T-cell (primary cell): ENCODE results near the gene FAM236D. TPM values are rescaled to one million over a fixed set of nuclear protein-coding genes. Genes with fewer than 3 reads are reported as not detected.
"Not testable (repeated sequence)": the region's sequence is repeated elsewhere in the genome, so short reads cannot be mapped to it uniquely, and the experiment has no call there.

Experiments
- ATAC-seq, 4 experiments: fragments of 200-7000 bp in 3 of 4; fragments of 150-1000 bp in 1 of 4; cut with Tn5 transposase; replicated peaks in 1 of 4; 1 replicate in 3 of 4; 2 replicates in 1 of 4; pipeline ENCODE4 v1.10.0; 2021; ENCODE audit warnings: moderate library complexity in 3 of 4, mild to moderate bottlenecking in 2 of 4, moderate number of reproducible peaks in 1 of 4
- CTCF ChIA-PET, 2 donors: fragments of 300-600 bp; sonication (Branson Sonifier 250); formaldehyde crosslinking; loops; one replicate each; lab custom pipeline; 2022; ENCODE audit warnings: antibody characterized with exemption in 2 of 2; lab: Charles Lee
- POLR2A ChIA-PET, 2 donors: fragments of 300-600 bp; sonication (Branson Sonifier 250); formaldehyde crosslinking; loops; one replicate each; lab custom pipeline; 2022; ENCODE audit warnings: antibody characterized with exemption in 2 of 2; lab: Charles Lee
- DNase-seq, 35 experiments: peaks; one replicate each; pipeline versions ENCODE4 v3.0.0 to v3.0.0-alpha.2; 2013 to 2023
- H3K27ac ChIP-seq: one replicate; pipeline ENCODE4 v1.5.1; 2013; ENCODE audit warnings: low read length
- H3K27me3 ChIP-seq, 2 experiments: replicated peaks in 1 of 2; 1 replicate in 1 of 2; 2 replicates in 1 of 2; pipeline versions ENCODE4 v1.6.1 to v1.7.0; 2013; ENCODE audit warnings: low read length in 1 of 2, mixed read lengths in 1 of 2; ENCODE audit not compliant: control insufficient read depth in 2 of 2, insufficient read depth in 2 of 2; ENCODE audit errors: extremely low read depth in 1 of 2
- H3K36me3 ChIP-seq, 2 donors: 1 replicate in 1 of 2; 2 replicates in 1 of 2; pipeline versions ENCODE4 v1.6.1 to v1.7.0; 2013; ENCODE audit warnings: low read length in 1 of 2; ENCODE audit not compliant: control insufficient read depth in 2 of 2, insufficient read depth in 1 of 2; ENCODE audit errors: extremely low read depth in 1 of 2
- H3K4me1 ChIP-seq, 2 experiments: 1 replicate in 1 of 2; 2 replicates in 1 of 2; pipeline versions ENCODE4 v1.6.1 to v1.7.0; 2013; ENCODE audit warnings: low read length in 2 of 2, mixed read lengths in 1 of 2; ENCODE audit not compliant: insufficient read depth in 2 of 2, control insufficient read depth in 1 of 2; ENCODE audit errors: extremely low read depth in 1 of 2
- H3K4me3 ChIP-seq, 2 donors: 1 replicate in 1 of 2; 2 replicates in 1 of 2; pipeline versions ENCODE4 v1.5.1 to v1.7.0; 2013; ENCODE audit warnings: mild to moderate bottlenecking in 2 of 2, low read length in 1 of 2, moderate library complexity in 1 of 2; ENCODE audit not compliant: control insufficient read depth in 1 of 2; ENCODE audit errors: extremely low read depth in 1 of 2
- H3K9me3 ChIP-seq: 2 replicates; pipeline ENCODE4 v1.7.0; 2013
- H3K27ac Mint-ChIP-seq, 2 donors: one replicate each; pipeline ENCODE4 v1.8.0; 2020 to 2021; ENCODE audit warnings: mild to moderate bottlenecking in 2 of 2, mixed read lengths in 2 of 2
- H3K27me3 Mint-ChIP-seq, 2 donors: one replicate each; pipeline ENCODE4 v1.8.0; 2021 to 2022; ENCODE audit warnings: mixed read lengths in 2 of 2
- H3K36me3 Mint-ChIP-seq: one replicate; pipeline ENCODE4 v1.8.0; 2021; ENCODE audit warnings: mixed read lengths
- H3K4me1 Mint-ChIP-seq, 3 donors: one replicate each; pipeline ENCODE4 v1.8.0; 2020 to 2022; ENCODE audit warnings: mixed read lengths in 3 of 3, mild to moderate bottlenecking in 1 of 3
- H3K4me3 Mint-ChIP-seq, 3 donors: one replicate each; pipeline ENCODE4 v1.8.0; 2020 to 2022; ENCODE audit warnings: mild to moderate bottlenecking in 3 of 3, mixed read lengths in 3 of 3, moderate library complexity in 3 of 3
- H3K9me3 Mint-ChIP-seq, 3 donors: one replicate each; pipeline ENCODE4 v1.8.0; 2020 to 2022; ENCODE audit warnings: mixed read lengths in 3 of 3
- WGBS: methylation state at CpG from one replicate; pipeline ENCODE4 v1.1.5; 2013; ENCODE audit warnings: missing lambda C conversion rate; ENCODE audit not compliant: insufficient coverage; 5-methylcytosine and 5-hydroxymethylcytosine counted together
- total RNA-seq, 35 experiments: library from RNA in 6 of 35; stranded (reverse) in 6 of 35; fragments of 120-200 nt in 1 of 35; gene quantifications; one replicate each; pipeline versions ENCODE4 v1.2.1 to v1.2.4 and lab custom pipeline; 2013 to 2026

The FAM236D gene
- total RNA-seq, 5 donors from 2014 or later (not counting 1 experiment from before 2014, with no cell fraction given): not detected

- DNase-seq, POLR2A ChIA-PET, H3K27me3 Mint-ChIP-seq, H3K27ac Mint-ChIP-seq, ATAC-seq, H3K36me3 ChIP-seq, H3K36me3 Mint-ChIP-seq, H3K4me3 ChIP-seq, H3K4me1 ChIP-seq, H3K27me3 ChIP-seq, H3K4me3 Mint-ChIP-seq, H3K9me3 ChIP-seq, H3K9me3 Mint-ChIP-seq, H3K4me1 Mint-ChIP-seq, CTCF ChIA-PET, H3K27ac ChIP-seq: not testable (repeated sequence)
- WGBS: no CpG with 5 or more reads among the region's 15 CpGs
Measured at GRCh38 chrX:72782560-72782959, 25.4 kb downstream of the FAM236D start, which contains the start of gene FAM236B. Gene FAM236B (minus strand): TSS chrX:72782660. CDS start chrX:72782560, 100 bp downstream.

- H3K27ac Mint-ChIP-seq, ATAC-seq, H3K4me3 Mint-ChIP-seq, H3K36me3 Mint-ChIP-seq, H3K27ac ChIP-seq, H3K36me3 ChIP-seq, H3K27me3 Mint-ChIP-seq, H3K4me1 Mint-ChIP-seq, DNase-seq, H3K9me3 Mint-ChIP-seq, CTCF ChIA-PET, POLR2A ChIA-PET, H3K9me3 ChIP-seq, H3K4me3 ChIP-seq, H3K27me3 ChIP-seq, H3K4me1 ChIP-seq: not testable (repeated sequence)
- no CpG with 5 or more reads among the region's 6 CpGs for whole genome bisulfite sequencing
Measured at GRCh38 chrX:72778146-72778545, 29.9 kb downstream of the FAM236D start.

GRCh38 chrX:72777467-72777790 lies 30.6 kb downstream of the FAM236D start:
- peak; percentile 81 to 84 (median 82) for ATAC-seq
- H3K36me3 Mint-ChIP-seq, H3K4me1 ChIP-seq, H3K27ac ChIP-seq, H3K4me1 Mint-ChIP-seq, H3K9me3 ChIP-seq, POLR2A ChIA-PET, H3K9me3 Mint-ChIP-seq, CTCF ChIA-PET, H3K27me3 ChIP-seq, DNase-seq, H3K4me3 ChIP-seq, H3K27me3 Mint-ChIP-seq, H3K36me3 ChIP-seq, H3K27ac Mint-ChIP-seq, H3K4me3 Mint-ChIP-seq: not testable (repeated sequence)
- WGBS: no CpG with 5 or more reads among the region's 15 CpGs

DNA sequence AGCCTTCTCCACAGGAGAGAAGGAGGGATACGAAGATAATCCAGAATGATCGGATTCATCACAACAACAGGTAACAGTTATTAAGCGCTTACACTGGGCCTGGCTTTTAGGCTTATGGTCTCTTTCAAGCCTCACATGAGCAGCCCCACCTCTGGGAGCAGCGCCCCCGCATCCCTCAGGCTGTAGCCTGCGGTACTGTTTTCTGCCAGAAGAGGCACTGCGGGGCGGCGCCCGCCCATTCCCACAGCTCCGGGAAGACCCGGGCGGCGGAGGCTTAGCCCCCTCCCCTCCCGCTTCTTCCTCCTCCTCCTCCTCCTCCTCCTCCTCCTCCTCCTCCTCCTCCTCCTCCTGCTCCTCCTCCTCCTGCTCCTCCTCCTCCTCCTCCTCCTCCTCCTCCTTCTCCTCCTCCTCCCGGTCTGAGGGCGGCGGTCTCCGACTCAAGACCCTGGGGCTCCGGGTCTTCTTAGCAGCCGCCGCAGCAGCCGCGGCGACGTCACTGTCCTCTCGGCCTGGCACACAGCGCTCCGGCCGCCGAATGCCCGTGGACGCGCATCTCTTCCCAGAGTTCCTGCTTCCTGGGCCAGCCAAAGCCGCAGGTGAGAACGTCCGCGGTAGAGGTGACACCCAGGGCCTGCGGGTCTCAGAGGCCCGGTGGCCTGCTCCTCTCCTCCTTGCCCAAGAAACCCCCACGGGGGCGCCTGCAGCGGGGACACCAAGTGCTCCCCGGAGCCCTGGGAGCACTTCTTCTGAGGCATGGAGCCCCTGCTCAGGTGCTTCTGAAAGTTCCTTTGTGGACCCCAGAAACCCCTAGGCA lies 31.1 kb downstream of the FAM236D start, which contains the start of gene DMRTC1B:
Gene DMRTC1B (plus strand): TSS at position 238 of the 814 bp plus-strand sequence. CDS start 68,246 bp downstream, outside the sequence.
- H3K4me1 ChIP-seq, H3K9me3 ChIP-seq, H3K4me3 Mint-ChIP-seq, H3K27me3 Mint-ChIP-seq, H3K9me3 Mint-ChIP-seq, H3K4me1 Mint-ChIP-seq, H3K36me3 ChIP-seq, H3K27ac ChIP-seq, H3K27me3 ChIP-seq, CTCF ChIA-PET, H3K27ac Mint-ChIP-seq, POLR2A ChIA-PET, H3K36me3 Mint-ChIP-seq, H3K4me3 ChIP-seq, DNase-seq: not testable (repeated sequence)
- no CpG with 5 or more reads among the region's 44 CpGs for WGBS
- ATAC-seq: peak; percentile 75 to 79 (median 76)

DNA sequence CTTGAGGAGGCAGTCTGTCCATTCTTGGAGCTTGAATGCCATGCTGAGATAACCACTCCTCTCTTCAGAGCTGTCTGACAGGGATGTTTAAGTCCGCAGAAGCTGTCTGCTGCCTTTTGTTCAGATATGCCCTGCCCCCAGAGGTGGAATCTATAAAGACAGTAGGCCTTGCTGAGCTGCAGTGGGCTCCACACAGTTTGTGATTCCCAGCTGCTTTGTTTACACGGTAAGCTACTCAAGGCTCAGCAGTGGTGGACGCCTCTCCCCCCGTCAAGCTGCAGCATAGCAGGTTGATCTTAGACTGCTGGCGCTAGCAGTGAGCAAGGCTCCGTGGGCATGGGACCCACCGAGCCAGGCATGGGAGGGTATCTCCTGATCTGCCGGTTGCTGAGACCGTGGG lies 47.6 kb downstream of the FAM236D start:
- H3K36me3 ChIP-seq, ATAC-seq, H3K9me3 Mint-ChIP-seq, H3K27me3 Mint-ChIP-seq, H3K27me3 ChIP-seq, H3K27ac Mint-ChIP-seq, H3K36me3 Mint-ChIP-seq, H3K9me3 ChIP-seq, H3K4me3 Mint-ChIP-seq, CTCF ChIA-PET, H3K27ac ChIP-seq, H3K4me1 ChIP-seq, POLR2A ChIA-PET, DNase-seq, H3K4me1 Mint-ChIP-seq, H3K4me3 ChIP-seq: not testable (repeated sequence)
- WGBS: no CpG with 5 or more reads among the region's 9 CpGs

Other genes starting within 250 kb of the FAM236D start
- gene HDAC8, start 235.4 kb downstream of the FAM236D start, total RNA-seq: 10 to 100 TPM; 15.7 to 19.1 (median 16.9) TPM
- gene PHKA1, start 93.9 kb downstream of the FAM236D start, total RNA-seq: under 1 TPM; 0.30 to 0.67 (median 0.44) TPM
- gene DMRTC1B, start 31.3 kb downstream of the FAM236D start, total RNA-seq: 1 to 10 TPM in 2 of 5 donors, under 1 TPM in 3; 0.56 to 2.6 (median 0.98) TPM
- not detected for gene FAM236B, start 25.6 kb downstream of the FAM236D start, total RNA-seq
- gene FAM236C, start 104.4 kb upstream of the FAM236D start, total RNA-seq: not detected
- gene FAM236A, start 130.0 kb upstream of the FAM236D start, total RNA-seq: not detected
- 1 to 10 TPM in 1 of 5 donors, under 1 TPM in 4; 0.51 to 1.5 (median 0.56) TPM for gene DMRTC1, start 135.6 kb upstream of the FAM236D start, total RNA-seq
- not detected for gene PABPC1L2B, start 194.7 kb upstream of the FAM236D start, total RNA-seq